Colon (tissue), 2 donors: ENCODE data around the gene MYOCD.
A peak's percentile ranks its signal among the peaks of the same experiment; 100 is the strongest.

Experiments used
- FAIRE-seq: peaks from 2 replicates; lab custom pipeline; 2012; peaks lifted over from hg19 to GRCh38; lab: Jason Lieb, UNC
- donor health status: control.
- donor health status: control.

The MYOCD gene

DNA sequence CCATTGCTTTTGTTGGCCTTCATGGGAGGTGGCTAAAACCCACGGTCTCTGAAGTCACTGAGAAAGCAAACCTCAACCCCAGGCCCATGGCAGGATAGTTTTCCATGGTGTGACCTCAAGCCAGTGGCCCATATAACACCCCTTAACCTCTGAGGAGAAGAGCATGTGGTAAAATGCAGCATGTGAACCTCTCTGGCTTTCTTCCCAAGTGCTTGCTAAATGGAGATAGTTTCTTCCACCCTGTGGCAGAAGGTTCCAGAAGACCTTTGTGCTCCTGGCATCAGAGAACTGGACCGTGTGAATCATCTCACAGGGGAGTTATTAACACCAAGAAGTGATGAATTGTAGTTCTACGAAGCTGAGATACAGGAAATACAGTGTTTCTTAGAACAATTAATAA, 47.3 kb downstream of the MYOCD start:
- no peak for FAIRE-seq

- no peak for FAIRE-seq
Measured at GRCh38 chr17:12719948-12720347, 54.3 kb downstream of the MYOCD start.

DNA sequence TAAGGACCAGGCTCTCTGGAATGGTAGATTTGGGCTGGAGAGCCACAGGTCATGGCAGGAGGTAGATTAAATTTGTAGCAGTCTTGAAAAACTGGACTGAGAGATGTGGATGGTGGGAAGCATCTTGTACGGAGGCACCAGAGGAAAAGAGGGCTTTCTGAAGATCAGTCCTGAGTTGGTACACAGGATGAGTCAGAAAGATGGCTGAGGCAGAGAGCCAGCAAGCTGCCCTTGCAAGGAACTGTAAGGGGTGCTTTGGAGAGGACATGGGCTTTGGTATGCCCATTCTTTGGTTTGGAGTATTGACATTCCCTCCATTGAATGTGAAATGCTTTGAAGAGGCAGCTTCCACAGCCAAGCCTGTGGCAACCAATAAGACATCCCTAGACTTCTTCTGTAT, 55.9 kb downstream of the MYOCD start:
- FAIRE-seq, result no peak

GRCh38 chr17:12722282-12722681, 56.6 kb downstream of the MYOCD start:
- no peak for FAIRE-seq

GRCh38 chr17:12726131-12726530, 60.4 kb downstream of the MYOCD start:
- no peak for FAIRE-seq

GRCh38 chr17:12727076-12727760, 61.5 kb downstream of the MYOCD start:
- no peak for FAIRE-seq

GRCh38 chr17:12727881-12728280, 62.2 kb downstream of the MYOCD start:
- FAIRE-seq, result no peak

DNA sequence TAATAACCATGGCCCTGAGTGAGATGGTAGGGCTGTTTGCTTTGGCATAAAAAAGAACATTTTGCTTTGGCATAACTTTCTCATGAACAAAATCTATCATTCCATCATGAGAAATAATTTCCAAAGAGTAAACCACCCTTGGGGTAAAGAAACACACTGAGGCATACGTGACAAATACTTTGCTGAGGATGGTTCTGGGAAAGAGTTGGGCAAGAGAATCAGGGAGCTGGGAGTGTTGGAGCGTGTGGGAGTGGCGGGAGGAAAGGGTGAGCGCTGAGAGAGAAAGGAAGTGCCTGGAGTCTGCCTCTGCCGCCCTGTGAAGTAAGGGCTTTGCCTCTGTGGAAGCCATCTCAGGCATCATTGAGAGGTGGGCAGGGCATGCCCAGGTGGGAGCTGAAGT, 63.4 kb downstream of the MYOCD start:
- FAIRE-seq, result no peak

DNA sequence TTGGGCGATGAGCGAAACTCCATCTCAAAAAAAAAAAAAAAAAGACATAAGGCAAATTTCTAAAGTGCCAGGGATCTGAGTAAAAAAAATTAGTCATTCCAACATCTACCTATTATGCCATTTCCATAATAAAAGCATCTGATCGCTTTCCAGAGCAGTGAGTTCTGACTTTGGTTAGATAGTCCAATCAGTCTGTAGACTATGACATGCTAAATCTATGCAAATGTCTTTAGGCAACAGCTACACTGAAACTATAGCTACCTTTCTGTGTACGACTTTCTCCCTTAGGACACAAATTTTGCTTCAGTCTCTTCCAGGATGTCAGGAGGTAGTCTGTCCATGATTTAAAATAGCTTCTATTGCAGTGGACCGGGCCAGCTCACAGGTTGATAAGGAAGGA, 64.7 kb downstream of the MYOCD start:
- FAIRE-seq, result no peak

- FAIRE-seq, result no peak
Measured at GRCh38 chr17:12730931-12731521, 65.3 kb downstream of the MYOCD start.

DNA sequence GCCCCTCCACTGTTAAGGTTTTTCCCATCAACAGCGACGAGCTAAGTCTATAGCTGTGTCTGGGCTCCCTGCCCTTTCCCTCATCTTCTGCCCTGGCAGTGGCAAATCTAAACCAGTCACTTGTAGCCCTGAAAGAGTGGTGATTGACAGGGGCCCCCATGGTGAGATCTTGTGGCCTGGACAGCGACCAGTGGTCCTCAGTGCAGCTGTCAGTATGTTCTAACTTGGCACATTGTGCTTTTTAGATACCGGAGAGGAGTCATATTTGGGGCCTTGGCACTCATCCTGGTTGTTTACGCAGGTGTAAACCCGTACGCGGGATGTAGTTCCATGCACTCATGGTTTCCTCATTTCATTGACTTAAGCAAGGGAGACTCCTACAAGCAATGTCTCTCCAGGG, 66.1 kb downstream of the MYOCD start:
- FAIRE-seq, result no peak

- no peak for FAIRE-seq
Measured at GRCh38 chr17:12732366-12732765, 66.7 kb downstream of the MYOCD start.

DNA sequence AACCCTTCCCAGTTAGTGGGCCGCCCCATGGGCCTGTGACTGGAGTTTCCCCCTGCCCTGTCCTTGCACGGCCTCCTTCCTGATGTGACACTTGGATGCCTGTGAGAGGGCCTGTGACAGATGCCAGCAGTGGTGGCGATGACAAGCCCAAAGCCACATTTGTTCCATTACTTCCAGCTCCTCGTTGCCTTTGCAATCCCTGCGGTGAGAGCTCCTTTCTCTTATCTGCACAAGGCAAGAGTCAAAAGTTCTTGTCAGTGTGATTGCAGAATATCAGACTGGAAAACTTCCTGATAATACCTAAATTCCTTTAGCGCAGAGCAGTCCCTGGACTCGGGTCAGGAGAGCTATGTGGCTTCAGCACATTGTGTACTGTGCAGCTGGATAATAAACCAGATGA, 69.2 kb downstream of the MYOCD start:
- no peak for FAIRE-seq

- FAIRE-seq, result no peak
Measured at GRCh38 chr17:12735517-12735916, 69.8 kb downstream of the MYOCD start.

DNA sequence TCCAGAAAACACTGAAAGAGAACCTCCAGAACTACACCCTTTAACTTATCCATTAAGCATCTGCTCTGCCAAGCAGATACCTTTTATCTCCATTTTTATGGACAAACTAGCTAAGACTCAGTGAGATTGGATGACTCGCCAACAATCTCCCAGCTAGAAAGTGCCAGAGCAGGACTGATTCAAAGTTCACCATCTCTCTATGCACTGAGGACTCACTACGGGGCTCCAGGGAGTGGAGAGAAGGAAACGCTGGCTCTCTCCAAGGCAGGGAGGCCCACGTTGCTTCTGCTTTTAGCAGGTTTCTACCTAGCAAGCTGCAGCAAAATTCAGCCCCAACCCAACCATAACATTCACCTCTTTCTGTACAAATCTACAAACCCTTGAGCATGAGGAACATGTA, 70.8 kb downstream of the MYOCD start:
- FAIRE-seq, result no peak

DNA sequence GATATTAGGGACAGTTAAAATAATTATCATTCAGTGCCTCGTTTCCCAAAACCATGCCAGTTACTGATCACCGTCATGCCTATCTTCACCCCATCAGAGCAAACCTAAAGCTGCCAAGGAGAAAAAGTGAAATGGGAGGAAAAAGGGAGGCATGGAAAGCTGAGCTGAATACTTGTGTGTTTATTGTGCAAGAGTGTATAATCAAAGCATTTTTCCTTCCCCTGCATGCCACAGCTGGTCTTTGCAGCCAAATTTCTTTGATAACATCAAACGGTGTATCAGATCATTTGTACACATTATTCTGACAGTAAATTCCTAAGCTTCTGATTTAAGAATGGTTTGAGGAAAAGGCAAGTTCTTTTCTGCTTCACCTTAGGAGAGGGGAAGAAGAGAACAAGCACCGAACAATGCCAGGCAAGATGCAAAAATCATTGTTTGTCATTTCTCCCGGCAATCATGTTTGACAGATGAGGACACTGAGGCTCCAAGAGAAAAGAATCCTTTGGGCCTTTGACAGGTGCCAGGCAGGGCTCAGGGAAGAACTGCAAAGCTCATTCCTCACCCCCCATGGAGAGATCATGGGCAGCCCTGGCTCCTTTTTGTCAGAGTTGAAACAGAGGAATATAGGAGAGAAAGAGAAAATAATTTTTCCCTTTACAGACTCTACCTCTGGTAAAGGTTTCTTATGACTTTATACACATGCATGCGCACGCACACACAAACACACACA, 72.2 kb downstream of the MYOCD start:
- FAIRE-seq, result no peak

- FAIRE-seq, result no peak
Measured at GRCh38 chr17:12738624-12739023, 72.9 kb downstream of the MYOCD start.

DNA sequence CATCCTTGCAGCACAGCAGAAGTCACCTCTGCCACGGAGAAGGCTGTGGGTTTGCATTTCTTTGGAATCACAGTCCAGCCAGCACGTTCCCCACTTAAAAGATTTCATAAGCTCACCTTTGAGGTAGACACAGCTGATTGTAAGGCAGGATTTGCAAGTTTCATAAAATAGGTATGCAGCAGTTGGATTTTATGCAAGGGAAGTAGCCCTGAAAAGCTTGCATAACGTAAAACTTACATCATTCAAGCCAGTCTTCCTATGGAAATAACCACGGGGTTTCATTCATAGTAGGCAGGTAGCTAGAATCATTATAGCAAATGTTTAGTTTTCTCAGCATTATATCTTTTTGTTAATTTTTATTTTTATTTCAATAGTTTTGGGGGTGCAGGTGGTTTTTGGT, 73.8 kb downstream of the MYOCD start:
- FAIRE-seq, result no peak

DNA sequence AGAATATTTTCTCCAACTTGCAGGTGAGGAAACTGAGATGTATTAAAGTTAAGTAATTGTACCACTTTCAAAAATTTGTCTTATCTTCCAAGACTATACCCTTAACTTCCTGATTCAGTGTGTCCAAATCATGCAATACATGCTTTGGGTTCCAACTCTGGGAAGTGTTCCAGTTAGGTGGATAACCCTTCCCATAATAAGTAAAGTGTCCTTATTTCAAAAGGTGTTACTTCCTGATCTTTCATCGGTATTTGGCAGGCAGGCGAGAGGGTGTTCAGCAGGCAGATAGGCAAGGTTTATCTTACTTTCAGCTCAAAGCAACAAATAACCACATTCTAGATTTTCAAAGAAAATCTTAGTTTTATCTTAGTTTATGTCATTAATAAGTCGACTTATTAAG, 77.4 kb downstream of the MYOCD start:
- peak; percentile 24 for FAIRE-seq

GRCh38 chr17:12744298-12744697, 78.6 kb downstream of the MYOCD start:
- FAIRE-seq, result no peak

DNA sequence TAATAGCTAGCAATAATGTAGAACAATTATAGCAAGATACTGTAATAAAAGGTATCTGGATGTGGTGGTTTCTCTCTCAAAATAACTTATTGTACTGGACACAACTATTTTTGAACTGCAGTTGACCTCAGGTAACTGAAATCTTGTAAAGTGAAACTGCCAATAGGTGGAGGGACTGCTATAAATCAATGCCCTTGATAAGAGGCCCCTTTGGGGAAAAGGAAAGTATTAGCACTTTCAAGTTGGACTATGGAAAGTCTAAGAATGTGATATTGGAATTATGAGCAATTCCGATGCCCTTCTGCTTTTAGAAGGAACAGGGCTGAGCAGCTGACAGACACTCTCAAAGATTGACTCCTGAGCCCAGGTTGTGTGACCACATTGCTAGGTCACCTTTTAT, 79.1 kb downstream of the MYOCD start:
- FAIRE-seq, result no peak

GRCh38 chr17:12745486-12745885, 79.8 kb downstream of the MYOCD start:
- no peak for FAIRE-seq

DNA sequence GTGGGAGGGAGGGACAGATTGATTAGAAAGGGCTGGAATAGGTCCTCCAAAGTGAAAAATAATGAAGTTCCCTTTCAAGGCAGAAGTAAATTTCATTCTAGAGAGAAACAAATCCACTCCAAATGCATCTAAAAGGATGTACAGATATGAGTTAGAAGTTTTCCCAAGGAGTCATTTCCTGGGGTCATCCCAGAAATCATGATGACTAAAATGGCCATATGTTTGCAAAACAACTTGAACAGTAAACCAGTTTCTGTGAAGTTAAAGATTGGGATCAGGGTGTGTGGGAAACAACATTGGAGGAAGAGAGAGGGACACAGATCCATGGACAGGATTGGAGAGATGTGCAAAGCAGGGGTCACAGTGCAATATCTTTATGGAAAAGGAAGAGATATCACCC, 91.1 kb downstream of the MYOCD start:
- FAIRE-seq, result no peak

GRCh38 chr17:12759090-12759489, 93.4 kb downstream of the MYOCD start:
- FAIRE-seq, result no peak
